Cardiac septum (tissue), 1 donor: ENCODE data around the gene SDK2. TPM values are rescaled to one million over a fixed set of nuclear protein-coding genes. Genes with fewer than 3 reads are reported as not detected.
"Not testable (repeated sequence)": the region's sequence is repeated elsewhere in the genome, so short reads cannot be mapped to it uniquely, and the experiment has no call there.

ENCODE experiments used
- DNase-seq: peaks from one replicate; pipeline ENCODE4 v3.0.0-alpha.2; 2020; ENCODE audit warnings: low spot score
- intact Hi-C: fragments of 100-400 bp; cut with DNase I; formaldehyde crosslinking; loops from one replicate; pipeline ENCODE4 v1.14.0; 2022
- total RNA-seq: library from RNA; stranded (reverse); fragmentation: NEBNext Ultra II Directional; extraction: Animal tissue kit (Norgen Biotek cat#: 25700); gene quantifications from one replicate; pipeline ENCODE4 v1.2.1, GENCODE V29; 2021
- donor health status: DM: no; HTN: no; CAD: no.

Gene SDK2
- total RNA-seq, 1 donor from 2014 or later = 3.0 TPM

GRCh38 chr17:73337330-73337710 lies 306.9 kb downstream of the SDK2 start:
- DNase-seq = no peak
- intact Hi-C loops = no loop called here

- no peak for DNase-seq
Observed at GRCh38 chr17:73336408-73337329, 307.6 kb downstream of the SDK2 start.

GRCh38 chr17:73335591-73336407 lies 308.4 kb downstream of the SDK2 start:
- intact Hi-C loops = no loop called here
- no peak for DNase-seq

More at GRCh38 chr17:73336408-73337329, 307.6 kb downstream of the SDK2 start:
- intact Hi-C loops = no loop called here

GRCh38 chr17:73334771-73335513 lies 309.3 kb downstream of the SDK2 start:
- no peak for DNase-seq
- intact Hi-C loops = no loop called here

DNA sequence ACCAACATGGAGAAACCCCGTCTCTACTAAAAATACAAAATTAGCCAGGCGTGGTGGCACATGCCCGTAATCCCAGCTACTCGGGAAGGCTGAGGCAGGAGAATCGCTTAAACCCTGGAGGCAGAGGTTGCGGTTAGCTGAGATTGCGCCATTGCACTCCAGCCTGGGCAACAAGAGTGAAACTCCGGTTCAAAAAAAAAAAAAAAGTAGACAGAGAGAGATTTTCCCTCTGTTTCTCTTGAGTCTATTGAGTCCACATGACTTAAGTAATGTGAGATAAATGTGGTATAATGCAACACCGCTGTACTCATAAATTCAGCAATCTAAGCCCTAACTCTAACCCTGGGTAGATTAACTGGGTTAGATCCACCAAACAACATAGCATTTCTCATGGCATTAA lies 310.8 kb downstream of the SDK2 start:
- intact Hi-C loops, DNase-seq: not testable (repeated sequence)

GRCh38 chr17:73331060-73331459 lies 313.2 kb downstream of the SDK2 start:
- no peak for DNase-seq
- intact Hi-C loops = no loop called here

DNA sequence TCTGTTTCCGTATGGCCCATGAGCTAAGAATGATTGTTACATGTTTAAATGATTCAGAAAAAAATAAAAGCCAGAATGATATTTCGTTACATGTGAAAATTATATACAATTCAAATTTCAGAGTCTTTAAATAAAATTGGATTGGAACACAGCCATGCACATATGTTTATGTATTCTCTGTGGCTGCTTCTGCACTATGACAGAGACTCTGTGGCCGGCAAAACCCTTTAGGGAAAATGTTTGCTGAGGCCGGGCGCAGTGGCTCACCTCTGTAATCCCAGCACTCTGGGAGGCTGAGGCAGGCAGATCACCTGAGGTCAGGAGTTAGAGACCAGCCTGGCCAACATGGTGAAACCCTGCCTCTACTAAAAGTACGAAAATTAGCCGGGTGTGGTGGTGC lies 316.6 kb downstream of the SDK2 start:
- DNase-seq = no peak
- intact Hi-C loops = no loop called here

DNA sequence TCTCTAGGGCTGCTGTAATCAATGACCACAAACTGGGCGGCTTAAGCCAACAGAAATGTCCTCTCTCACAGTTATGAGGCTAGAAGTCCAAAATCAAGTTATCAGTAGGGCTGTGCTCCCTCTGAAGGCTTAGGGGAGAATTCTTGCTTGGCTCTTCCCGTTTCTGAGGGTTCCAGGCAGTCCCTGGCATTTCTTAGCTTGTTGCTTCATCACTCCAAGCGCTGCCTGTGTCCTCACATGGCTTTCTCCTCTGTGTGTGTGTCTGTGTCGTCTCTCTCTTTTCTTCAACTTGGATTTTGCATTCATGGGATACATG lies 318.8 kb downstream of the SDK2 start:
- DNase-seq = no peak
- intact Hi-C loops = no loop called here

DNA sequence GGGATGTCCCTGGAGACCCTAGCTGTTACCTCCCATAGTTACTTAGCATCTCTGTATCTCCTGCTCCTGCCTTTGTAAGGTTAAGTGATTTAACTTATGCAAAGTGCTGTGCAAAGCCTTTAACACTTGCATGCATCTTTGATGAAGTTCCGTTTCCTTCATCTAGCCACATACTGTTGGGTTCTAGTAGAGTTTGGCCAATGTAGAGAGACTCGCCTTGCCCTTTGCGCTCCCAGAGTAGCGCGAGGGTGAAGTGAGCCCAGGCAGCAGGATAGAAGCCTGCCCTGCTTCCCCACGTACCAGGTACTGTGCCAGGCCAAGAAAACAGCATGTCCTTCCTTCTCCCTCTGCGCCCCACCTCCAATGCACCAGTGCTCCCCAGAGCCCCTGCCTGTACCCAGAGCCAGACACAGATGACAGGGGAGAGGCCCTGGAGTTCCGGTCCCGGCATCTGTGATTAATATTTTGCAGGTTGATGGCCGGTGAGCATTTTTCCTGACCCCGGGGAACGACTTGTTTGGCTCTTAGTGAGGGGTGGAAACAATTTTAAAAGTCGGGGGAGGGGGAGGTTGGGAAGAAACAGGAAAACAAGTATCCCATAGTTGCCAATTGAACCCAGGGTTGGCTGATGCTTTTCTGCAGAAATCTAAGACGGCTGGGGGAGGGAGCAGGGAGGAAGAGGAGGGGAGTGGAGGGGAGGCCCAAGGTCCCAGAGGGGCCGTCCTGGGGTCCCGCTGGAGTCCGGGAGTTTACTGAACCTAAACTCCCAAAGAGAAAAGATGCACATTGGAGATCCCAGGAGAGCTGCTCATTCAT lies 319.3 kb downstream of the SDK2 start:
- intact Hi-C loops = no loop called here
- DNase-seq = no peak

GRCh38 chr17:73324160-73324475 lies 320.1 kb downstream of the SDK2 start:
- intact Hi-C loops = no loop called here
- DNase-seq = no peak

GRCh38 chr17:73323409-73324159 lies 320.7 kb downstream of the SDK2 start:
- no peak for DNase-seq
- intact Hi-C loops = no loop called here

DNA sequence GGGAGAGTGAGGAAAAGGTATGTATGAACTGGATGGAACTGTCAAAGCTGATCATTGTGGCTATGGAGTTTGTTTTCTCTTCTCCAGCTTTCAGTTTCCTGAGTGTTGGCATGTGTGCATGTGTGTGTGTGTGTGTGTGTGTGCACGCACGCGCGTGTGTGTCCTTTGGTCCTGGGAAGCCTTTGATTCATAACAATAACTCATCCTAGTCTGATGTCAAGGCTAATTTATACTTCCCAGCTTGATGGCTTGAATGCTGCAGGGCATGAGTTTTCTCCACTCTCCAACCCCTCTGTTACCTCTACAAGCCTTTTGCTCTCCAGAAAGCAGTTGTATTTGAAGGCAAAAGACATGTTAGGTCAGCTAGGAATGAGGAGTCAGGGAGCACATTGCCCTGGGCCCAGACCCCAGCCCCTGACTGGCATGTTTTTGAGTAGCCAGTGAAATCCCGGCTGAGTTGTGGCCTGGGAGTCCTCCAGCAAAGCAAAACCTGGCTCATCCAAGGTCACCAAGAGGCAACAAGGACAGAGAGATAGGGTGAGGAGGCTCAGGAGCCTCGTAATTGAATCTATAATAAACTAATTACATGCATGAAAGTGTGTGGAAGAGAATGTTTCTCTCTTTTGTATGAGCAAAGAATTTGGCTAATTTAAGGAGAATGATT lies 323.5 kb downstream of the SDK2 start:
- intact Hi-C loops = no loop called here
- no peak for DNase-seq

GRCh38 chr17:73319766-73320165 lies 324.5 kb downstream of the SDK2 start:
- intact Hi-C loops = loop anchor here (10.0 kb wide), 2 partner anchors 65 to 445 kb away; no protein-coding TSS in a partner anchor
- DNase-seq = no peak

- no peak for DNase-seq
- intact Hi-C loops = loop anchor here (10.0 kb wide), 2 partner anchors 64 to 446 kb away; no protein-coding TSS in a partner anchor
Observed at GRCh38 chr17:73318836-73319235, 325.4 kb downstream of the SDK2 start.

DNA sequence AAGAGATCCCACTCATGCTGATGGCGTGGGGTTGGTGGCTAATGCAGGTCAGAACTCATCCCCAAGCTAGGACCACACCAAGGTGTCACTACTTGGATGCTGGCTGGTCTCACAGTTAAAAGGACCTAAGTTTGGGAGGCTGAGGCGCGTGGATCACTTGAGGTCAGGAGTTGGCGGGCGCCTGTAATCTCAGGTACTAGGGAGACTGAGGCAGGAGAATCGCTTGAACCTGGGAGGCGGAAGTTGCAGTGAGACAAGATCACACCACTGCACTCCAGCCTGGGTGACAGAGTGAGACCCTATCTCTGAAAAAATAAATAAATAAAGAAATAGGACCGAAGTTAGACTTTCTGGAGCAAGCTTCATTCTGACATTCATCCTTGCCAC lies 325.8 kb downstream of the SDK2 start:
- intact Hi-C loops = loop anchor here (10.0 kb wide), 2 partner anchors 64 to 446 kb away; no protein-coding TSS in a partner anchor
- no peak for DNase-seq

DNA sequence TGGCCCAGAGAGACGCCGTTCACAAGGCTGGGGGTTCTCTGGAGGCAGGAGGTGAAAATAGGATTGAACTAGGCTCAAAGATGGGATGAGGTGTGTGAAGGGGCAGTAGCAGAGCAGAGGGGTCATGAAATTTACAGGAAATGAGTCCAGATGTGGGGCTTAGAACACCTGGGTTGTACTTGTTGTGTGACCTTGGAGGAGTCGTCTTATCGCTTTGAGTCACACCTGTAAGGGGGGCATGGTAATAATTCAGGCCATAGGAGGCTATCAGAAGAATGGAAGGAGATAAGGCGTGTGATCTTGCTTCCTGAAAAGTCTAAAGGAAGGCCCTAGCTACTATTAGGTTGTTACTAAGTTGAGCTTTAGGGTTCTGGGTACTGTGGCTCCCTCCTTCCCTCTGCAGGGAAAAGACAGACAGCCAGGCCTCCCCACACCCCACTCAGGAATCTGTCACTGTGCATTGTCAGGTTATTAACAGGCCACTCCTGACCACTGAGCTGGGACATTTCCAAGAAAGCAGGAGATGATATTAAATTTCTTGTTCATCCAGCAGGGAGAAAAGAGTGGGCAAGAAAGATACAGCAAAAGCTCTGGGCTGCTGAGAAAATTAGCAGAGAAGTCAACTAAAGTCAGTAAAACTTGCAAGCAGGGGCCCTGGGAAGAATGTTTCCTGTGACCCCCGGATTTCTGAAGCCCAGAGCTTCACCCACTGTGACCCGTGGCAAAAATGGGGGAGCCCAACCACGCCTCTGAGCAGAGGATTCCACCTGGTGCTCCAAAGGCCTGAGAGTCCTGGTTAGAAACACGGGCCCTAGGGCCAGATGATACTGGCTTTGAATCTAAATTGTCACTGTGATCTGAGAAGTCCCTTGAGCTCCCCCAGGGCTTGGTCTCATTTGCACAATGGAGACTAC lies 326.5 kb downstream of the SDK2 start:
- no peak for DNase-seq
- intact Hi-C loops = loop anchor here (10.0 kb wide), 2 partner anchors 63 to 447 kb away; no protein-coding TSS in a partner anchor
